ENCODE results near the gene SCN5A.

DNA sequence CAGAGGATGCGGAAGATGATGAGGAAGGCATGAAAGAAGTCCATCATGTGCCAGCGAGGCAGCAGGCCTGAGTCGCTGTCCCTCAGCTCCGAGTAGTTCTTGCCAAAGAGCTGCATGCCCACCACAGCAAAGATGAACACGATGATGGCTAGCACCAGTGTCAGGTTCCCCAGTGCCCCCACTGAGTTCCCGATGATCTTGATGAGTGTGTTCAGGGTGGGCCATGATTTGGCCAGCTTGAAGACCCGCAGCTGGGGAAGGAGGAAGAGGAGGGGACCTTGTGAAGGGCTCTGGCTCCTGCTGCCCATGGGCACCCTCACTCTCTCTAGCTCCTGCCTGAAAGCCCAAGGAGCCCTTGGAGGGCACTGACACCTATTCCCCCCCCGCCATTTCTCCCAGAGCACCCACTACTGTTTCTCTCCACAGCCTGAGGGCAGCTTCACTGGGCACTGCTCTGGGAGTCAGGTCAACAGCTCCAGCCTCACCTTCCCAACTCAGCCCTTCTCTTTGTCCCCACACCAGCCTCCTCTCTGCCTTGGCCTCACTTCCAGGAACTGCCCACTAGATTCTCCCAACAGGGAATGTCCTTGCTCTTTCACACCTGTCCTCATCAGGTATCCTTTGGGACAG lies 63.6 kb downstream of the SCN5A start:
- TF ChIP-seq CTCF (IDR thresholded peaks at IDR 0.05; ENCODE audit: poor library complexity) (no peak), EZH2phosphoT487 (IDR thresholded peaks at IDR 0.05; ENCODE audit: low read depth, severe bottlenecking, unreplicated experiment) (no peak), EZH2 (IDR thresholded peaks at IDR 0.05; ENCODE audit: borderline replicate concordance) (no peak)

All from hepatocyte (in vitro differentiated cells).